GM18511 (cell line): ENCODE measurements around the gene PDK1.

Source experiments
- ATAC-seq: cut with Tn5 transposase; IDR thresholded peaks from one replicate; pipeline ENCODE4 v1.9.1; 2021; ENCODE audit warnings: mild to moderate bottlenecking, moderate library complexity; ENCODE audit not compliant: unreplicated experiment

PDK1 gene

DNA sequence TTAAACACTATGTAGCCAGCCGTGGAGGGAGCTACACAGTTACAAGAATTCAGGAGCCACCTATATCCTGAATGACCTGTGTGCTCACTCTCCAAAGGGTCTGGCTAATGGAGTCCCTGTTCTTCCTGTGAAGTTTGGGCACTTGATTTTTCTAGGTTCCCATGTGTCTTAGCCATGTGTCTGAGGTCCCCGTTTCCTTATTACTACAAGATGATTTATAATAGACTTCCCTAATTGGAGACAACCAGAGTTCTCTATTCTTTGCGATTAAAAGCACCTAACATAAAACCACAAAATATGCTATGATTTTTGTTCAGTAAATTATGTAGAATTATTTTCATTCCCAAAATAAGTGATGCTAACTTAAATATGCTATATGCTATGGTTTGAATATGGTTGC lies 83.4 kb downstream of the PDK1 start:
- ATAC-seq, result no peak

DNA sequence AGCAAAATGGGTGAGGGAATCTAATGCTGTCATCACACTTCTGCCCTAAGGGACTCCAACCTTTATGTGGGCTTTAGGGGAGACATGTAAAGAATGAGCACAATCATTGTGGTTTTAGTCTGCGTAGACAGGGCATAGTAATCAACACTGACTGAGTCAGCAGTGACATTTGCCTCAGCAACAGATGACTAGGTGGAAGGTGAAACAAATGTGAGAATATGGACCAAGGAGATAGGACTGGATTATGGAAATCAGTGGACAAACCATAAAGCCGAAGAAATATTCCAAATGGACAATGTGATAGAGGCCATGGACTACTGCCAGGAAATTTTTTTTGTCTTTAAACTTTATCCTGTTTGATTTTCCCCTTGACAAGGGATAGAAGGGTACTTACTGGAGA lies 83.9 kb downstream of the PDK1 start:
- ATAC-seq, result no peak

DNA sequence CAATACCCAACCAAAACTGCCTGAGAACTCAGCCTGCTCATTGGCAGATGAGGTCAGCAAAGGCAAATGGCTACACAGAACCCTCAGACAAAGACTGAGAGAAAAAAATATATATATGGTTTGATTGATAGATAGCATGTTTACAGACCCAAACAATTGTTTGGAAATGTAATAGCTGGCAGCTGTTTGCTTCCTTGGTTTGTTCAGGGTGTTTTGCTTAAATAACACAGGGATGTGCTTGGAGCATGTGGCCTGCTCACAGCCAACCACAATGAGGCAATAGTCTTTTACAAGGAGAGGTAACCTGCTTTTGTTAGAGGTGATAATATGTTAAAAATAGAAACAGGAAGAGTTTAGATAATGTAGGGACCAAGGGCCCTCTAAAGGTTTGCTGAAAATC lies 84.5 kb downstream of the PDK1 start:
- no peak for ATAC-seq

DNA sequence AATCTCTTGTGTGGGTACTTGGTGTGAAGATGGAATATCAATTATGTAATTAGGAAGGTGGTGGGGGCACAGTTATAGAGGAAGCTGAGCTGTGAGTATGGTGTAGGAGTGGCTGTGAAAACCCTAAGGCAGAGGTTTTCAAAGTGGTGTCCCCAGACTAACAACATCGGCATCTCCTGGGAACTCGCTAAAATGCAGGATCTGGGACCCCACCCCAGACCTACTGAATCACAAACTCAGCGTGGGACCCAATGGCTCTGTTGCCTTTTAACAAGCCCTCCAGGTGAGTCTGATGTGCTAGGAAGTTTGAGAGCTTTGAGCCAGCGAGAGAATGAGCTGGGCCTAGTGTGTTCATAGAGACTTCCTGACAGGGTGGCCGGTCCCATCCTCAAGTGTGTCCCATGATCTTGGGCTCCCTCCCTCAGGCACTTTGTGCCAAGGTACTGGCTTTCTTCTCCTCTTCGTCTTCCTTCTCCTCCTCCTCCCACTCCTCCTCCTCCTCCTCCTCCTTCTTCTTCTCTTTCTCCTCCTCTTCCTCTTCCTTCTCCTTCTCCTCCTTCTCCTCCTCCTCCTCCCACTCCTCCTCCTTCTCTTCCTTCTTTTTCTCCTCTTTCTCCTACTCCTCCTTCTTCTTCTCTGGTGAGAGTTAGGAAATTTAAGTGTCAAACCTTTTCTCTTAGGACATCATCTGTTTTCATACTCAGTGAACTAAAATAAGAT lies 86.6 kb downstream of the PDK1 start:
- no peak for ATAC-seq

DNA sequence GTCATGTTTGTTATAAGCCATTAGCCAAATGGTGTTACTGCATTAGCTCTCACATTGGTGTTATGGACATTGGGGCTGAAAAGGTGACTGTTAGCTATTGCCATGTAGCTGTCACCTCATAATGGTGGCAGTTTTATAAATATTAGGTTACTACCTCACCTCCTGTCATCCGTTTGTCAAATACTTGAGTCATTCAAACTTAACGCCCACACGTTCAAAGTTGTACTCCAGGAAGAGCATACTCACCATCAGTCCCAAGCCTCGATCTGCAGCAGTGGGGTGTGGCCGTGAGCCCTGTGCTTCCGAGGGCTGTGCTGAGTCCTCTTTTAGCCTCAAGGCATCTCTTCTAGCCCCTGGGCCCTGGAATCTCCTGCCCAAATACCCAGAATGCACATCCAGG lies 87.3 kb downstream of the PDK1 start:
- no peak for ATAC-seq

DNA sequence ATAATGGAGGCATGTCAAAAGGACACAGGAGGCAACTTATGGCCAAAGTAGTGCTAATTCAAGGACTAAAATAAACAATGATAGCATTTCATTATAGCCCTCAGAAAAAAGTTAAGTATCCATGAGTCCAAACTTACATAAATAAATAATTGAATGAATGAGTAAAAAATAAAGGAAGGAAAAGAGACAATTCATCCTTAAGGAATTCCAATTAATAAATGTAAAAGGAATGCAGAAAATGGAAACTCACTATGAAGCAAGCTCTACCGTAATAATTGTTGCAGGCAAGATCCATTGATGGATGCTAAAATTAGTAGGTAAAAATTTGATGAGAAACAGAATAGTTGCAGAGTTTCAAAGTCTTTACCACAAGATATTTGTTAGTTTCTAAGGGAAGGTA lies 91.5 kb downstream of the PDK1 start:
- no peak for ATAC-seq

DNA sequence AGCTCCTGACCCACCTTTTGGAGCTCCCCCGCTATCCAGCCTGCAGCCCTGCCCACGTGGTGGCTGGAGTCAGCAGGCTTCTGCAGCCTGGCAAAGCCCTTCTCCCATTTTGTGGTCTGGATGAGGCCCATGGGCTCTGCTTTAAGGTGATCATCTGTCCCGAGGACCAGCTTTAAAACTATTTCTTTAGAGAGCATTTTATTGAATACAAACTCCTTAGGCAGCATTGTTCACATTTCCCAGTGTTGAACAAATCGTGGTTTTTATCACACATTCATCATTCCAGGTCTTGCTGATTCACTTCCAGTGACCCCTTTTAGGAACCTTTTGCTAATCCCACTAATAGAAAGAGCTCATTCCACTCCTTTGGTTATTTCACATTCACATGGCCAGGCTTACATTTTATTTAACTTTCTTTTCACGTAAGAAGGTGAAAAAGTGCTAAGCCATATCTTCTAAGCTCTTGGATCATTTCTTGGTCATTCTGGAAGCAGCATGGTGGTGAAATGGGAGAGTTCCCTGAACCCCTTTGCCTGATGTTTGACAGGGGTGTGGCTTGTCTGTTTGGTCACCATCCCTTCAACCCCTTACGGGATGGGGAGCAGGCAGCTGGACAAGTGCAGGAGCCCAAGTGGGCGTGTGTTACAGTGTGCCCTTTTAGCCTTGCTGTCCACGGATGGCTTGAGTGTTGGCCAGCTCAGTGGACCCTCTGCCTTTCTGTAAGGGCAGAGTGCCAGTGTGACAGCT lies 99.4 kb downstream of the PDK1 start:
- ATAC-seq, result no peak

DNA sequence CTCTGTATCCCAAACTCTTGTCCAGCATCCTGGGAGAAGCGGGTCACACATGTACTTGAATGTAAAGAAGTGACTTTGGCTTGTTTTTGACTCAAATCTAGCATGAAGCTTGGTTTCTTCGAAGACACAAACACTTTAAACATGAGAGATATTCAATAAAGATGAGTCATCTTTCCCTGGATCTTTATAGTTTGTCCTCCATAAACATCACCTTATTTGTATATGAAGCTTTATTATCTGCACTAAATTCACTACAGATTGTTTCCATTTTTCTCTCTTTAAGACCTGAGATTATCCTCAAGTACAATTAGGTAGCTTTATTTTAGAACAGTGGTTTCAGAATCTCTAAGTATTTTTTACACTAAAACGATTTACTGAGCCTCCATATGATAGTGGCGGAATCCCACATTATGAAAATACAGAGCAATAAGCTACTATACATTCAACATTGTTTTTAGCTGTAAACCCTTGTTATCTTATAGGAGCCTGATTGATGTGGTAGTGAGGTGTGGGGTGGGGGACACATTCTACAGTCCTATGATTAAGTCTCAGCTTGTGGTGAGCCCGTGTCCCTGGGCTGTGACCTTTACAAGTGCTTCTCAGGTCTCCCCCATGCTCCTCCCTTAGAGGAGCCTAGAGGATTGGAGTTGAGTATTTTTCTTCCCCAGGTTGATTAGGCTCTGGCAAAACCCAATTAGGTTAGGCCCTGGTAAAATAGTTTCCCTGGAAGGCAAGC lies 100.1 kb downstream of the PDK1 start:
- ATAC-seq, result no peak
